Measurements from ENCODE around the gene ARL3. TPM values are rescaled to one million over a fixed set of nuclear protein-coding genes. Genes with fewer than 3 reads are reported as not detected.
"Not testable (repeated sequence)": the region's sequence is repeated elsewhere in the genome, so short reads cannot be mapped to it uniquely, and the experiment has no call there.

Gene ARL3
- total RNA-seq, 1 experiment from 2014 or later: 13.3 TPM

DNA sequence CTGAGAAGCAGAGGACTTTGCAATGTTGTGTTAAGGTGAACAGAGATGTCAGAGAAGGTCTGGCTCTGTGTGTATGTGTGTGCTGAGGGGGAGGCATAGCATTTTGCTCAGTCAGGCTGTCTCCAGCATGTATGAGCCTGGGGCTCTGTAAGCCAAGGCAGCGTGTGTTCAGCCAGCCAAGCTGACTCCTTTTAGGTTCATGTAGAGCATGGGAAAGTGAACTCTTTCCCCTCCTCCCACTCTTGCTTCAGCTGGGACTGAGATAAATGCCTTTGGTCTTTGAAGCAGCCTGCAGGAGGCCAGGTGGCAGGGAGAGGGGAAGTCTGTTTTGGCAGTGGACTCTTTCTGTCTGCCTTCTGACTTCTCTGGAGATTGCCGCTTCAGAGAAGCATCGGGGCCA lies 4.0 kb upstream of the ARL3 start:
- TF ChIP-seq CEBPB (IDR thresholded peaks at IDR 0.05; ENCODE audit: low read depth) (no peak), SP1 (IDR thresholded peaks at IDR 0.05; ENCODE audit: low read depth) (no peak), YY1 (IDR thresholded peaks at IDR 0.05; ENCODE audit: extremely low read depth, insufficient replicate concordance, low read depth, low read length) (no peak), FOSL1 (IDR thresholded peaks at IDR 0.05; ENCODE audit: low read depth) (no peak), CBX3 (IDR thresholded peaks at IDR 0.05; ENCODE audit: low read depth) (no peak), SRF (IDR thresholded peaks at IDR 0.05; ENCODE audit: low read depth) (no peak), RAD21 (IDR thresholded peaks at IDR 0.05; ENCODE audit: low read depth) (no peak), POLR2A (IDR thresholded peaks at IDR 0.05; ENCODE audit: borderline replicate concordance, extremely low read depth, insufficient read depth, insufficient read length) (no peak), ELF1 (IDR thresholded peaks at IDR 0.05; ENCODE audit: borderline replicate concordance, low read depth) (no peak), EGR1 (IDR thresholded peaks at IDR 0.05; ENCODE audit: low read depth) (no peak)
- TF ChIP-seq, protein P1, sequence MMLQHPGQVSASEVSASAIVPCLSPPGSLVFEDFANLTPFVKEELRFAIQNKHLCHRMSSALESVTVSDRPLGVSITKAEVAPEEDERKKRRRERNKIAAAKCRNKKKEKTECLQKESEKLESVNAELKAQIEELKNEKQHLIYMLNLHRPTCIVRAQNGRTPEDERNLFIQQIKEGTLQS (IDR thresholded peaks at IDR 0.05): no peak
- no peak overlapping the region for H3K9ac ChIP-seq (ENCODE audit: low read length)
- H3K27me3 ChIP-seq (ENCODE audit: insufficient read depth, low read length): no peaks in the 10 kb centered on the region
- no peak overlapping the region for H3K4me3 ChIP-seq (replicated peaks in 1 of 2; ENCODE audit: low read depth in 1 of 2, low read length in 2 of 2)
- no peak overlapping the region for H3K27ac ChIP-seq (ENCODE audit: low read depth, low read length)
- ATAC-seq (no peak), DNase-seq (ENCODE audit: low read depth, low spot score) (no peak)
- H2AFZ ChIP-seq (ENCODE audit: low read depth, low read length, poor library complexity, severe bottlenecking): no peak overlapping the region
- H4K20me1 ChIP-seq (ENCODE audit: insufficient read depth): no peaks in the 10 kb centered on the region
- no peaks in the 10 kb centered on the region for H3K9me2 ChIP-seq (ENCODE audit: insufficient read depth)
- no peaks in the 10 kb centered on the region for H3K9me3 ChIP-seq (ENCODE audit: control insufficient read depth in 1 of 2, insufficient read depth in 1 of 2, low read depth in 1 of 2, low read length in 2 of 2)
- no peaks in the 10 kb centered on the region; a peak in 1 of 4 replicates for H3K36me3 ChIP-seq (ENCODE audit: control insufficient read depth in 1 of 2, insufficient read depth in 2 of 2, low read length in 2 of 2)
- POLR2A ChIA-PET: no interaction called here
- CTCF ChIA-PET: no interaction called here
- no TSS peak for BruUV-seq (replicated peaks)
- H3K4me2 ChIP-seq (ENCODE audit: low read length): no peak overlapping the region
- peaks cover 12 to 18% of the 10 kb centered on the region in 2 experiments for H3K4me1 ChIP-seq (ENCODE audit: control insufficient read depth in 1 of 2, insufficient read depth in 2 of 2, low read length in 2 of 2)
- intact Hi-C loops (cut with micrococcal nuclease): no loop called here
- RAD21 ChIA-PET (ENCODE audit: low non-redundant PET in 1 of 2, low total read pairs in 2 of 2, uncharacterized antibody in 2 of 2, unreplicated experiment in 2 of 2): no interaction called here
- peaks cover 35% of the 10 kb centered on the region for H3K79me2 ChIP-seq (ENCODE audit: insufficient read depth, low read length)

DNA sequence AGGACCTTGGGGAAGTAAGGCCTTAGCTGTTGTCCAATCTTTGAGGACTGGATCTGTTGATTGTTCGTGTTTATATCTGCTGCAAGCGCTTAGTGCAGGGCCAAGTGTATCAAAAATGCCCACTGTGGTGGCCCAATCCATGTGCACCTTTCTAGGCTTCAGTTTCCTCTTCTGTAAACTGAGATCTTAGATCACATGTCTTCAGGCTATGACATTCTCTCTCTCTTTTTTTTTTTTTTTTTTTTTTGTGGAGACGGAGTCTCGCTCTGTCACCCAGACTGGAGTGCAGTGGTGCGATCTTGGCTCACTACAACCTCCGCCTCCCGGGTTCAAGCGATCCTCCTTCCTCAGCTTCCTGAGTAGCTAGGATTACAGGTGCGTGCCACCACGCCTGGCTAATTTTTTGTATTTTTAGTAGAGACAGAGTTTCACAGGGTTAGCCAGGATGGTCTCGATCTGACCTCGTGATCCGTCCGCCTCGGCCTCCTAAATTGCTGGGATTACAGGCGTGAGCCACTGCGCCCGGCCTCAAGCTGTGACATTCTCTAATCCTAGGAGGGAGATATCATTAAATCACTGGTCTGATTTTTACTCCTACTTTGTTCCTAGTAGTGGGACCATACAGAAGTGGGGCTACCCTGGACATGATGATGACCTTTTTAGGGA lies 2.8 kb upstream of the ARL3 start:
- H3K27me3 ChIP-seq (ENCODE audit: insufficient read depth, low read length); H3K36me3 ChIP-seq (ENCODE audit: control insufficient read depth in 1 of 2, insufficient read depth in 2 of 2, low read length in 2 of 2); H3K4me3 ChIP-seq (replicated peaks in 1 of 2; ENCODE audit: low read depth in 1 of 2, low read length in 2 of 2); H2AFZ ChIP-seq (ENCODE audit: low read depth, low read length, poor library complexity, severe bottlenecking); H3K9me2 ChIP-seq (ENCODE audit: insufficient read depth); H3K4me2 ChIP-seq (ENCODE audit: low read length); intact Hi-C loops (cut with micrococcal nuclease); DNase-seq (ENCODE audit: low read depth, low spot score); H3K9ac ChIP-seq (ENCODE audit: low read length); H3K27ac ChIP-seq (ENCODE audit: low read depth, low read length); BruUV-seq (replicated peaks); ATAC-seq; CTCF ChIA-PET; H4K20me1 ChIP-seq (ENCODE audit: insufficient read depth); RAD21 ChIA-PET (ENCODE audit: low non-redundant PET in 1 of 2, low total read pairs in 2 of 2, uncharacterized antibody in 2 of 2, unreplicated experiment in 2 of 2); H3K9me3 ChIP-seq (ENCODE audit: control insufficient read depth in 1 of 2, insufficient read depth in 1 of 2, low read depth in 1 of 2, low read length in 2 of 2): not testable (repeated sequence)
- POLR2A ChIA-PET: interaction anchor here (0.6 kb wide), 1 partner anchor 56 kb away, joined by 3 read pairs; no protein-coding TSS in a partner anchor
- Histone ChIP-seq H3K79me2 (ENCODE audit: insufficient read depth, low read length) (peaks cover 42% of the 10 kb centered on the region), H3K4me1 (ENCODE audit: control insufficient read depth in 1 of 2, insufficient read depth in 2 of 2, low read length in 2 of 2) (peaks cover 12 to 22% of the 10 kb centered on the region in 2 experiments)

All from HCT116 (cell line).